Tibial artery (tissue), 4 donors: ENCODE measurements around the gene HDLBP.

Experiments
- DNase-seq, 2 donors: peaks; one replicate each; pipeline ENCODE4 v3.0.0-alpha.2; 2019
- H3K27ac ChIP-seq, 2 donors: fragments of 200-600 bp; sonication (generic) in 1 of 2; 1 replicate in 1 of 2; 2 replicates in 1 of 2; pipeline ENCODE4 v1.5.1; 2018 to 2019; ENCODE audit warnings: mild to moderate bottlenecking in 1 of 2
- H3K27me3 ChIP-seq, 2 donors: fragments of 200-600 bp; sonication (generic) in 1 of 2; one replicate each; pipeline versions ENCODE4 v1.5.1 to v1.6.0; 2016 to 2019
- H3K36me3 ChIP-seq, 3 donors: fragments of 200-600 bp; sonication (generic) in 2 of 3; one replicate each; pipeline ENCODE4 v1.5.1; 2016 to 2019; ENCODE audit warnings: mild to moderate bottlenecking in 2 of 3
- H3K4me1 ChIP-seq, 4 donors: fragments of 200-600 bp; sonication (generic) in 2 of 4; 1 replicate in 3 of 4; 2 replicates in 1 of 4; pipeline ENCODE4 v1.5.1; 2016 to 2019
- H3K4me3 ChIP-seq, 2 donors: fragments of 200-600 bp; sonication (generic) in 1 of 2; 1 replicate in 1 of 2; 2 replicates in 1 of 2; pipeline ENCODE4 v1.5.1; 2018 to 2019; ENCODE audit warnings: mild to moderate bottlenecking in 2 of 2
- H3K9me3 ChIP-seq, 3 donors: fragments of 200-600 bp; sonication (generic) in 1 of 3; one replicate each; pipeline ENCODE4 v1.5.1; 2016 to 2019
- CTCF ChIP-seq, 2 experiments: fragments of 200-600 bp in 1 of 2; fragments of 450-650 bp in 1 of 2; IDR thresholded peaks; one replicate each; pipeline ENCODE4 v1.5.1; 2017 to 2019; ENCODE audit warnings: antibody characterized with exemption in 2 of 2, mild to moderate bottlenecking in 1 of 2, moderate library complexity in 1 of 2
- intact Hi-C: fragments of 100-400 bp; cut with DNase I; formaldehyde crosslinking; loops from one replicate; pipeline ENCODE4 v1.15.0; 2023; ENCODE audit warnings: low total_unique reads

HDLBP gene

GRCh38 chr2:241286348-241287090 lies 29.0 kb downstream of the HDLBP start:
- Histone ChIP-seq H3K4me3 (no peak overlapping the region), H3K27ac (no peak overlapping the region), H3K9me3 (no peaks in the 10 kb centered on the region), H3K36me3 (no peaks in the 10 kb centered on the region), H3K4me1 (no peaks in the 10 kb centered on the region), H3K27me3 (no peaks in the 10 kb centered on the region)
- intact Hi-C loops, result no loop called here
- DNase-seq, result no peak
- TF ChIP-seq CTCF (IDR thresholded peaks at IDR 0.05), result no peak

- DNase-seq, result no peak
- no peaks in the 10 kb centered on the region for H3K36me3 ChIP-seq
- no peaks in the 10 kb centered on the region for H3K4me1 ChIP-seq
- H3K27ac ChIP-seq, result no peak overlapping the region
- no peak overlapping the region for H3K4me3 ChIP-seq
- TF ChIP-seq CTCF (IDR thresholded peaks at IDR 0.05), result no peak
- intact Hi-C loops, result no loop called here
- H3K27me3 ChIP-seq, result no peaks in the 10 kb centered on the region
- H3K9me3 ChIP-seq, result no peaks in the 10 kb centered on the region
These were observed 29.9 kb downstream of the HDLBP start for GRCh38 chr2:241285596-241285995.

- H3K4me3 ChIP-seq, result no peak overlapping the region
- no peak for DNase-seq
- TF ChIP-seq CTCF (IDR thresholded peaks at IDR 0.05), result no peak
- no peaks in the 10 kb centered on the region for H3K9me3 ChIP-seq
- H3K27me3 ChIP-seq, result no peaks in the 10 kb centered on the region
- intact Hi-C loops, result no loop called here
- no peaks in the 10 kb centered on the region for H3K36me3 ChIP-seq
- H3K27ac ChIP-seq, result no peak overlapping the region
- H3K4me1 ChIP-seq, result no peaks in the 10 kb centered on the region
These were observed 32.9 kb downstream of the HDLBP start for GRCh38 chr2:241282555-241282954.

- no peak overlapping the region for H3K4me3 ChIP-seq
These were observed 35.2 kb downstream of the HDLBP start for GRCh38 chr2:241280291-241280690.

GRCh38 chr2:241279828-241280227 lies 35.6 kb downstream of the HDLBP start:
- TF ChIP-seq CTCF (IDR thresholded peaks at IDR 0.05), result no peak

More at GRCh38 chr2:241280291-241280690, 35.2 kb downstream of the HDLBP start:
- no peaks in the 10 kb centered on the region for H3K9me3 ChIP-seq
- no peaks in the 10 kb centered on the region for H3K27me3 ChIP-seq
- DNase-seq, result no peak
- TF ChIP-seq CTCF (IDR thresholded peaks at IDR 0.05), result no peak
- no peaks in the 10 kb centered on the region for H3K36me3 ChIP-seq
- H3K4me1 ChIP-seq, result no peaks in the 10 kb centered on the region
- H3K27ac ChIP-seq, result no peak overlapping the region
- intact Hi-C loops, result no loop called here

More at GRCh38 chr2:241279828-241280227, 35.6 kb downstream of the HDLBP start:
- no peak for DNase-seq
- Histone ChIP-seq H3K27ac (no peak overlapping the region), H3K27me3 (no peaks in the 10 kb centered on the region), H3K4me3 (no peak overlapping the region), H3K9me3 (no peaks in the 10 kb centered on the region), H3K4me1 (no peaks in the 10 kb centered on the region), H3K36me3 (no peaks in the 10 kb centered on the region)
- intact Hi-C loops, result no loop called here
